Loucy (cell line): ENCODE measurements around the gene ANGPTL8.

Experiments
- H2AFZ ChIP-seq: fragments of 200-600 bp; sonication (generic); 2 replicates; pipeline ENCODE4 v1.6.0; 2016; ENCODE audit warnings: antibody characterized with exemption, mild to moderate bottlenecking, low read length, moderate library complexity
- H3F3A ChIP-seq: fragments of 200-600 bp; 2 replicates; pipeline ENCODE4 v1.6.0; 2016; ENCODE audit warnings: antibody characterized with exemption, low read depth, mild to moderate bottlenecking
- H3K27me3 ChIP-seq: fragments of 200-600 bp; sonication (generic); 2 replicates; pipeline ENCODE4 v1.6.1; 2014; ENCODE audit warnings: low read length, mild to moderate bottlenecking; ENCODE audit not compliant: insufficient read depth, poor library complexity, severe bottlenecking
- H3K36me3 ChIP-seq: fragments of 200-600 bp; sonication (generic); 2 replicates; pipeline ENCODE4 v1.6.1; 2016; ENCODE audit warnings: low read length; ENCODE audit not compliant: insufficient read depth
- H3K4me1 ChIP-seq: fragments of 200-600 bp; sonication (generic); 2 replicates; pipeline ENCODE4 v1.5.1; 2014; ENCODE audit warnings: low read length, mild to moderate bottlenecking; ENCODE audit not compliant: insufficient read depth, poor library complexity, severe bottlenecking
- H3K4me2 ChIP-seq: fragments of 200-600 bp; sonication (generic); 2 replicates; pipeline ENCODE4 v1.6.0; 2014; ENCODE audit warnings: antibody characterized with exemption, low read length, low read depth, mild to moderate bottlenecking; ENCODE audit not compliant: poor library complexity, severe bottlenecking
- H3K4me3 ChIP-seq: fragments of 200-600 bp; sonication (generic); 2 replicates; pipeline ENCODE4 v1.5.1; 2014; ENCODE audit warnings: low read length, mild to moderate bottlenecking, mixed read lengths; ENCODE audit not compliant: poor library complexity, severe bottlenecking
- H3K79me2 ChIP-seq: fragments of 200-600 bp; sonication (generic); 2 replicates; pipeline ENCODE4 v1.6.1; 2014; ENCODE audit warnings: low read length; ENCODE audit not compliant: insufficient read depth
- H3K9ac ChIP-seq: fragments of 200-600 bp; sonication (generic); 2 replicates; pipeline ENCODE4 v1.6.0; 2014; ENCODE audit warnings: mild to moderate bottlenecking, low read depth, low read length, moderate library complexity; ENCODE audit not compliant: poor library complexity, severe bottlenecking
- H3K9me2 ChIP-seq: fragments of 200-600 bp; sonication (generic); replicated peaks from 2 replicates; pipeline ENCODE4 v1.6.1; 2016; ENCODE audit warnings: low read depth, low read length, mixed read lengths
- H3K9me3 ChIP-seq: fragments of 200-600 bp; sonication (generic); 2 replicates; pipeline ENCODE4 v1.6.1; 2014; ENCODE audit warnings: mild to moderate bottlenecking, antibody characterized with exemption, low read length, low read depth; ENCODE audit not compliant: insufficient read depth
- H4K20me1 ChIP-seq: fragments of 200-600 bp; sonication (generic); 2 replicates; pipeline ENCODE4 v1.6.0; 2014; ENCODE audit warnings: antibody characterized with exemption, low read length, mild to moderate bottlenecking; ENCODE audit not compliant: insufficient read depth, poor library complexity, severe bottlenecking
- EZH2phosphoT487 ChIP-seq: fragments of 200-600 bp; IDR thresholded peaks from 2 replicates; pipeline ENCODE4 v1.6.1; 2018; ENCODE audit warnings: antibody characterized with exemption, mild to moderate bottlenecking, moderate library complexity, borderline replicate concordance
- TF ChIP-seq, protein P1 (sequence below): fragments of 200-600 bp; sonication (generic); conservative IDR thresholded peaks from 2 replicates; pipeline ENCODE4 v1.5.1; 2014; ENCODE audit warnings: mild to moderate bottlenecking, antibody characterized with exemption, low read length

ANGPTL8 gene

DNA sequence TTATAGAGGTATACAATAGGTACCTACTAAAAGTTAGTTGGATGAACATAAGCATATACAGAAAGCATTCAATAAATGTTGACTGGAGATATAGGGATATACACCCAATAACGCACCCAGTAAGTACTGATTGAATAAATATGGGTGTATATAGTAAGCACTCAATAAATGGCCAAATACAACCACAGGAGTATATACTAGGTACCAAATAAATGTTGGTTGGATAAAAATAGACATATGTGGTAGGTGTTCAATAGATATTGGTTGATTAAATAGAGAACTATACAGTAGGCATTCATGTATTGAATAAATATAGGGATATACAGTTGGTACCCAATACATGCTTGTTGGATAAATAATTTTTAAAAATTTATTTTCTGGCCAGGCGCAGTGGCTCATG, 9.4 kb downstream of the ANGPTL8 start:
- Histone ChIP-seq H3K9me3 (no peaks in the 10 kb centered on the region), H3K4me1 (no peaks in the 10 kb centered on the region), H3K27me3 (no peaks in the 10 kb centered on the region), H3K79me2 (no peaks in the 10 kb centered on the region), H3K4me2 (no peak overlapping the region), H4K20me1 (no peaks in the 10 kb centered on the region), H3K4me3 (no peak overlapping the region), H3K36me3 (no peaks in the 10 kb centered on the region), H3K9ac (no peak overlapping the region), H3K9me2 (no peaks in the 10 kb centered on the region), H3F3A (no peaks in the 10 kb centered on the region), H2AFZ (no peak overlapping the region)
- TF ChIP-seq, protein P1, sequence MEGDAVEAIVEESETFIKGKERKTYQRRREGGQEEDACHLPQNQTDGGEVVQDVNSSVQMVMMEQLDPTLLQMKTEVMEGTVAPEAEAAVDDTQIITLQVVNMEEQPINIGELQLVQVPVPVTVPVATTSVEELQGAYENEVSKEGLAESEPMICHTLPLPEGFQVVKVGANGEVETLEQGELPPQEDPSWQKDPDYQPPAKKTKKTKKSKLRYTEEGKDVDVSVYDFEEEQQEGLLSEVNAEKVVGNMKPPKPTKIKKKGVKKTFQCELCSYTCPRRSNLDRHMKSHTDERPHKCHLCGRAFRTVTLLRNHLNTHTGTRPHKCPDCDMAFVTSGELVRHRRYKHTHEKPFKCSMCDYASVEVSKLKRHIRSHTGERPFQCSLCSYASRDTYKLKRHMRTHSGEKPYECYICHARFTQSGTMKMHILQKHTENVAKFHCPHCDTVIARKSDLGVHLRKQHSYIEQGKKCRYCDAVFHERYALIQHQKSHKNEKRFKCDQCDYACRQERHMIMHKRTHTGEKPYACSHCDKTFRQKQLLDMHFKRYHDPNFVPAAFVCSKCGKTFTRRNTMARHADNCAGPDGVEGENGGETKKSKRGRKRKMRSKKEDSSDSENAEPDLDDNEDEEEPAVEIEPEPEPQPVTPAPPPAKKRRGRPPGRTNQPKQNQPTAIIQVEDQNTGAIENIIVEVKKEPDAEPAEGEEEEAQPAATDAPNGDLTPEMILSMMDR: no peak
- no peak for TF ChIP-seq EZH2phosphoT487

DNA sequence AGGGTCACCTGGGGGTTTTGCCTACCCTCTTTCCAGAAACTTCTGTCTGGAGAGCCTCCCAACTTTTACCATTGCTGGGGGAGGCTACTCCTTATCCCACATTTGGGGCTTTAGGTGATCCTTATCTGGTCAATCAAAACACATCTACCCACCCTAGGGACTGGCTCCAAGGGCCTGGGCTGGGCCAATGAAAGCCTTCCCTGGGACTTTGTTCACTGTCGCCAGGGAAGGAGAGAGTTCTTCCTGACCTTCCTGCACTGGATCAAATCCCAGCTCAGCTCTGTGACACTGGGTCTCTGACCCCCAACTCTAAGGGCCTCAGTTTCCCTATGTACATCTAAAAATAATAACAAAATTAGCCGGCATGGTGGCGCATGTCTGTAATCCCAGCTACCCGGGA, 11.8 kb downstream of the ANGPTL8 start:
- Histone ChIP-seq H3F3A (no peaks in the 10 kb centered on the region), H3K79me2 (no peaks in the 10 kb centered on the region), H3K9me2 (no peaks in the 10 kb centered on the region), H3K4me3 (no peak overlapping the region), H2AFZ (no peak overlapping the region), H3K9ac (no peak overlapping the region), H3K4me1 (no peaks in the 10 kb centered on the region), H3K27me3 (no peaks in the 10 kb centered on the region), H4K20me1 (no peaks in the 10 kb centered on the region), H3K4me2 (no peak overlapping the region), H3K9me3 (no peaks in the 10 kb centered on the region), H3K36me3 (no peaks in the 10 kb centered on the region)
- TF ChIP-seq, protein P1: no peak
- no peak for TF ChIP-seq EZH2phosphoT487

DNA sequence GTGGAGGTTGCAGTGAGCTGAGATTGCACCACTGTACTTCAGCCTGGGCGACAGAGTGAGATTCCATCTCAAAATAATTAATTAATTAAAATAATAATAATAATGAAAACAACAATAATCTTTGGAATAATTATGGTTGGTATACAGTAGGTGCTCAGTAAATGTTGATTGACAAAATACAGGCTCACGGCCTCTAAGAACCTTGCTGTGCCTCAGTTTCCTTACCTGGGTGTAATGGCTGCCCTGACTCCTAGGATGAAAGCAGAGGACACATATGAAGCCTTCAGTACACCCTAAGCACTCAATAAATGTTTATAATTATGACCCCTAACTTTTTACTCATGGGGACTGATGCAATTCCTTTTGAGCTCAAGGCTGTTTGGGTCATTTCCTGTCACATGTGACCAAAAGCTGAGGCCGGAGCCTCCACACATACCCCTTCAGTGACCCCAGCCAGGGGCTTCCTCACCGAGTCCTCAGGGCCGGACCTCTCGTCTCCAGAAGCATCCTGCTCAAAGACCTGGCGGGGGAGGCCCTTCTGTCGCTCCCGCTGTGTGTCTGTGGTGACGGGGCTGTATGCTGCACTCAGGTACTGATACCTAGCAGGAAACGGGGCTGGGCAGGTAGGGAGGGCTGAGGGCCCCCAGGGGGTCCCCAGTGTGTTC, 12.4 kb downstream of the ANGPTL8 start:
- Histone ChIP-seq H3K9ac (no peak overlapping the region), H3K4me2 (no peak overlapping the region), H3K79me2 (no peaks in the 10 kb centered on the region), H3K27me3 (no peaks in the 10 kb centered on the region), H3K36me3 (no peaks in the 10 kb centered on the region), H3K9me3 (no peaks in the 10 kb centered on the region), H2AFZ (no peak overlapping the region; the same call in 1 of the 2 replicates), H4K20me1 (no peaks in the 10 kb centered on the region), H3F3A (no peaks in the 10 kb centered on the region), H3K4me1 (no peaks in the 10 kb centered on the region), H3K9me2 (no peaks in the 10 kb centered on the region), H3K4me3 (no peak overlapping the region)
- TF ChIP-seq EZH2phosphoT487: no peak
- TF ChIP-seq, protein P1: no peak
